Left renal cortex interstitium (tissue), 4 donors: ENCODE data around the gene THYN1. TPM values are rescaled to one million over a fixed set of nuclear protein-coding genes. Genes with fewer than 3 reads are reported as not detected.

Experiments
- DNase-seq, 4 donors: peaks; one replicate each; pipeline ENCODE4 v3.0.0-alpha.2; 2013; ENCODE audit warnings: low read depth in 4 of 4, low spot score in 2 of 4, missing footprints in 1 of 4
- polyA plus RNA-seq, 4 donors: library from polyadenylated mRNA; unstranded; fragments of 120-200 nt; gene quantifications; one replicate each; pipeline ENCODE4 v1.2.1, GENCODE V29; 2013; ENCODE audit not compliant: insufficient read length in 4 of 4

The THYN1 gene
- polyA plus RNA-seq, 4 donors = 68.0 to 81.0 (median 69.5) TPM

DNA sequence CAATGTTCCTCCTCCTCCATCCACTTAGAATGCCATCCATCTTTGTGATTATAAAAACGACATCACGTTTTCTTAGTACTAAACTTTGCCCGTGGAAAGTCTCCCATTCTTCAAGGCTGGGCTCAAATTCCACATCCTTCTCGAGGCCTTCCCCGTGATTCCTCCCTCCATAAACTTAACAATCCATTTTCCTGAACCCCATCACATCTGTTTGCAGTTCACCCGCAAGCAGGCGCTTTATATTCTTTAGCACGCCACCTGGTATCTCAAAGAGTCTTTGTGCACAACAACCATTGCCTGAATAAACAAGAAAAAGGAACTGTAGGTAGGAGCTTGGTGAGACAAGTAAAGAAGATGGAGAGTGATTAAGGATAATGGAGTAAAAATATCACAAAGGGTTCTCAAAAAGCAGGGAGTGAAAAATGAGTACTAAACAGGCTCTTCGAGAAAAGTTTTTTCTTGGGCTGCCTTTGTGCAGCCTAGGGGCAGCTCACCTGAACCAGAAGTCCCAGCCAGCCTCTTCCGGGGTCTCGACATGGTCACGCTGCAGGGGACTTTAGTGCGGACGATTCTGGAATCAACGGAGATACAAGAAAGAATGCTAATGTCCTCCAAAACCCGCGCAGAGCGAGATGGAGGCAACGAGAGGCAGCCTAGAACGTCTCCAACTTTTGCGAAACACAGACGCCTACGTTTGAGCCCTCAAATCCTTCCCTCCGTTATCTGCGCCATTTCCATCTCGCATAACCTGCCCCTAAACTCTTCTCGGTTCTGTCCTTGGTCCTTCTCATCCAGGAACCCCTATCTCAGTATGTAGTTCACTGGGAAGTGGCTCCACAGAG is 585 bp downstream of the THYN1 start:
- DNase-seq = no peak

- DNase-seq = no peak
Observed at GRCh38 chr11:134250675-134251074, 2.5 kb downstream of the THYN1 start.

GRCh38 chr11:134250246-134250645 is 2.9 kb downstream of the THYN1 start:
- DNase-seq = no peak

DNA sequence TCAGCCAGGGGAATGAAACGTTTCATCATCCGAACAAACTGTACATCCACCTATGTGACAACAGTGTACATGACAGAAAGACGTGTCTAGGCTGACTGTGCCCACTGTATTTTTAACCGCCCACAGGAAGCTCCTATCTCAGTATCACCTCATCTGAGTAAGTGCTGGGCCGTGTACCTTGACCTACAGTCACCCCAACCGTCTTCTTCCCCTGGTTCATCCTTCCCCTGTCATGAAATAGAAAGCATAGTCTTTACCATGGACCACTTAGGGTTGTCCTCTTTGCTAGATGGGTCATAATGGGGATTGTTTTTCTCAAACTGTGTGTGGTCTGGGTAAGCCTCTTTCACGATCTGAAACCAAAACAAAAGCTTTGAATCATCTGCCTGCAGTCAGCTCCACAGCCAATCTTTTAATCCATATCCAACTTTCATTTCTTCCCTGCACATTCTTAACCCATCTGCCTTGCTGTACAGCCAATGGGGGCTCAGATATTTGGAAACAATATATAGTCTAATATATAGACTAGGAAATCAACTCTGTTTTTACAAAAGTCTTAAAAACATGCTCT is 4.2 kb downstream of the THYN1 start:
- no peak for DNase-seq

- DNase-seq = no peak
Observed at GRCh38 chr11:134246678-134247077, 6.5 kb downstream of the THYN1 start.

GRCh38 chr11:134246100-134246499 is 7.1 kb downstream of the THYN1 start:
- no peak for DNase-seq

DNA sequence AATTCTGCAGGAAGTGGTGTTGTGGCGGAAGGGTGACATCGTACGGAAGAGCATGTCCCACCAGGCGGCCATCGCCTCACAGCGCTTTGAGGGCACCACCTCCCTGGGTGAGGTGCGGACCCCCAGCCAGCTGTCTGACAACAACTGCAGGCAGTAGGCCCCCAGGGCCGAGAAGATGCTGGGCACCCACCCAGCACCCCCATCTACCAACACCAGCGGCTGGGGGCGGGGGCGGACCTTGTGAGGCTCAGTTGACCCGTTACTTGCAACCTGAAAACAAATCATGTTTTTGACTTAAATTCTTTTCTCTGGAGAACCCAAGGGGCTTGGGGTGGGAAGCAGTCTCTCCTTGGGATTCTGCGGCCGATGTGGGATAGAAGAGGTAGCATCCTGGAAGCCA is 7.7 kb downstream of the THYN1 start:
- DNase-seq = no peak

DNA sequence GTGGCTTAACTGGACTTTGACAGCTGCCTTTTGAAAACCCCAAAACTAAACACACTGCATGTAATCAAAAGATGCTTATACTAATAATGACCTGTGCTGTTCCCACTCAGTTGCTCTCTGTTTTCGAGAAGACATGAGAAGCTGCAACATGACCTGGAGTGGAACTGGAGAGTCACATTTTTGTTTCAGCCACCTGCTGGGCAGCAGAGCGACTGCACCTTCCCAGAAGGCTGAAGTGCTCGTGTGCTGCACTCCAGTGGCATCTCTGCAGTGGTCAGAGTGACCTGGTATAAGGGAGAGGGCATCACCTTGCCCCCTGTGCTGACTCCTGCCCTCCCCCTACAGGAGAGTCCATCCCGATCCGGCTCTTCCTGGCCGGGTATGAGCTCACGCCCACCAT is 8.6 kb downstream of the THYN1 start:
- no peak for DNase-seq

GRCh38 chr11:134243913-134244312 is 9.2 kb downstream of the THYN1 start:
- no peak for DNase-seq

- no peak for DNase-seq
Observed at GRCh38 chr11:134242376-134242775, 10.8 kb downstream of the THYN1 start.

DNA sequence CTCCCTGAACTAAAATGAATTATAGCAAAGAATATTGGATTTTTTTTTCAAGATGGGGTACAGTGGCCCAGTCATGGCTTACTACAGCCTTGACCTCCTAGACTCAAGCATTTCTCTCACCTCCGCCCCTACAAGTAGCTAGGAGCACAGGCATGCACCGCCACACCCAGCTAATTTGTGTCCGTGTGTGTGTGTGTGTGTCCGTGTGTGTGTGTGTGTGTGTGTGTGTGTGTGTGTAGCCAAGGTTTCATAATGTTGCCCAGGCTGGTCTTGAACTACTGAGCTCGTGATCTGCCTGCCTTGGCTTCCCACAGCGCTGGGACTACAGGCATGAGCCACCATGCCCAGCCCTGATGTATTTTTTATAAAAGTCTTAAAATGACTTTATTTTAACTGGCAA is 12.6 kb downstream of the THYN1 start:
- no peak for DNase-seq

DNA sequence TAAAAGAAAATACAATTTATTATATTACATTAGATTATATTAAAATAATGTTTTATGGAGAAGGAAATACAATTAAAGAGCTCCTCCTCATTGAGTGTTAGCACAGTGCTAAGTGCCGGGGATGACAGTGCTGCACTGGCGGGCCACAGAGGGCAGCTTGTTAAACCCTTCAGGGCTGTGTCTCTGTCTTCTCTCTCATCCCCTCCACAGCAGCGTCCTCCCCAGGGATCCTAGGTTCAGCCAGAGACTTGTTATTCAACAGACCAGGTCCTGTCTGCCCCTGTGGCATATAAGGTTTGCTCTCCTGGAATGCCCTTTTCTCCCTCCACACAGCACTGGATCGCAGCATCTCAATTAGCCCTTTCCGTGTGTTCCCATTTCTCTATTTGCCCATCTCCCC is 14.2 kb downstream of the THYN1 start:
- DNase-seq = no peak

DNA sequence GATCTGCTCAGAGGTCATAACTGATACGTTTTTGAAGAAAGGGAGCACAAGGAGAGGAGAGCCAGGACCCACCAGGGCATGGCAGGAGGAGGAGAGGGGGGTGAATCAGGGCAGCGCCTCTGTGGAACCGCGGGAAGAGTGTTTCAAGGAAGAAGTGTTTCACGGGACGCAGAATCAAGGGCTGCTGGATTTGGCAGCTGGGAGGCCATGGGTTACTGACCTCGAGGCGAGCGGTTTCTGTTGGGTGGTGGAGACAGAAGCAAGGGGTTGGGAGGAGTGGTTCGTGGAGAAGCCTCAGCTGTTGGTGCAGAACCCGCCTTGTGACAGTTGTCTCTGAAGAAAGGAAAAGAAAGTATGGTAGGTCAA is 15.6 kb downstream of the THYN1 start:
- no peak for DNase-seq

DNA sequence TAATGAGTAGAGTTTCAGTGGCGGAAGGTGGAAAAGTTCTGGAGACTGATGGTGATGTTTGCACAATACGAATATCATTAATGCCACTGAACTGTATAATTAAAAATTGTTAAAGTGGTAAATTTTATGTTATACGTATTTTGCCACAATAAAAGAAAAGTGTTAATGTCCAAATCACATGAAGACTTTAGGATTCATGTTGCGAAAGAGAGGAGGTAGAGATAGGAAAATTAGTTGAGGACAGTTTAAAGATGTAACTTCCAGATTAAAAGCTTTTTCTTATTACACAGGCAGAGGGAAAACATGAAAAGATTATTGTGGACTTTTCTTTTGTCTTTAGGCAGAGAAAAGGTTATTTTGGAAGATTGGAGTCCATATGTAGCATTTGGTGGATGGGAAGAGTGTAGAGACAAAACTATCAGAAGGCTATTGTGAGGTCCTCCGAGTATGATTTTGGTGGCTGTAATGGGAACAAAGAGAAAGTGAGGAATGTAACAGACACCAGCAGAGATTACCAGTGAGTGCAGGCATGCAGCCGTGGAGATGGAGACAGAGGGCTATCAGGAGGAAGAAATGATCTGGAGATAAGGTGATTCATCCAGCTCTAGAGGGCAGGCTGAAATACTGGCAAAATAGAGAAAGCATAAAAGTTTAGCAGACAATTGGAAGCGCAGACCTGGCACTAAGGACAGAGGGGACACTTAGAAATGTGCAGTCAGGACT is 16.2 kb downstream of the THYN1 start:
- DNase-seq = no peak

GRCh38 chr11:134235399-134235798 is 17.8 kb downstream of the THYN1 start:
- no peak for DNase-seq

DNA sequence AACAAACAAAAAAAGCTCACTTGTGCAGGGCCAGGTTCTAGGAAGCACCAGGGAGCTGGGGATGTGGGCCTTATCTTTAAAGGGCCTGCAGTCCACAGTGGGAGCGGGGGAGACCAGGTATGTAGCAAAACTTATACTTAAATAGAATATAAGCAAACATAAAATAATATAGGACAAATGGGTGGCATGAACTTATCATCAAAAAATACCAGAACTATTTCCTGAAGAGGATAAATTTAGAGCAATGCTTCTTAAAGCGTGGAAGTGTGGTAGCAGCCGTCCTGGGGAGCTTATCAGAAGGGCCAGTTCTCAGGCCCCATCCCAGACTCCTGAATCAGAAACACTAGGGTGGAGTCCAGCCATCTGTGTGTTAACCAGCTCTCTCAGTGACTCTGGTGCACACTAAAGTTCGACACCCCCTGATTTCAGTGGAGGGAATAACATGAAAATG is 19.4 kb downstream of the THYN1 start:
- DNase-seq = no peak

DNA sequence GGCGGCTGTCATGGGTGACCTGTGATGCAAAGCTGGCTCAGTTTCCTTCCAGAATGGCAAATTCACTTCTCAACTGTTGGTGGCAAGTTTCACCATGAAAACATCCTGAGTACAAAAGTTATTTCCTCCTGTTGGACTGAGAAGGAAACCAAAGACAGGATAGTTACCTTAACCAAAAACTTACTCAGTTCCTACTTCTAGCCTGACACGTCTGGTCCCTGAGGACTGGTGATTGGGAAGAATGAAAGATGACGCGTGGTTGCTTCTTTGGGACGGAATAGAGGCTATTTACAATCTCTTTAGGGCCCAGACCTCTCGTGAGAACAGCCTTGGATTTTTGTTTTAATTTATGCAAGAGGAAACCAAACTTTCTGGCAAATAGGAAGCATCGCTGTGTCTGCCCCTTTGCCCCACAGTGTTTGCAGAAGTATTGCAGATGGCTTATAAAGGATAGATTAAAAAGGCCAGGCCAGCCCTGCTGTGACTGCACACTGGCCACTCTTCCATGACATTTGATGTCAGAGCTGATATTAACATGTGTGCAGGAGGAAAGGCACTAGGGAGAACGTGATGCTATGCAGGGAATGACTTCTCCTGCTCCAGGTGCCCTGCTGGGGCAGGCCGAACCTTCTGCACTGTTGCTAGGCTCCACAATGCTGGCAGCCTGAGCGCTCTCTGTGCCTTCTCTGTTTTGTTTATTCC is 21.0 kb downstream of the THYN1 start:
- no peak for DNase-seq

DNA sequence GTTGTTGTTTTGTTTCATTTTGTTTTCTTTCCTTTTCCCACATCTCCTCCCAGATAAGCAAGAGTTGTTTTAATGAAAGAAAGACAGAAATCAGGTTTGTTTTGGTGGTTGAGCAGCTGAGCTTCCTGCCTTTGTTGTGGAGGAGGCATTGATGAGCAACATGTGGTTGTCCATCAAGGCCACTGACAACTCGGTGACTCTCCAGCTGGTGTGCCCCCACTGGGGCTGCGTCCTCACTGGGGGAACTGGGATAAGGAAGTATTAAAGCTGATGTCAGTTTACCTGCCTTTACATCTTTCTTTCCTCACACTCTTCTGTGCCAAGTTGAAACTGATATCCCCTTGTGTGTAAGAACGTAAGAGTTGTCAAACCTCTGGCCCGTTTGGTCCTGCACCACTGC is 22.8 kb downstream of the THYN1 start:
- DNase-seq = no peak

DNA sequence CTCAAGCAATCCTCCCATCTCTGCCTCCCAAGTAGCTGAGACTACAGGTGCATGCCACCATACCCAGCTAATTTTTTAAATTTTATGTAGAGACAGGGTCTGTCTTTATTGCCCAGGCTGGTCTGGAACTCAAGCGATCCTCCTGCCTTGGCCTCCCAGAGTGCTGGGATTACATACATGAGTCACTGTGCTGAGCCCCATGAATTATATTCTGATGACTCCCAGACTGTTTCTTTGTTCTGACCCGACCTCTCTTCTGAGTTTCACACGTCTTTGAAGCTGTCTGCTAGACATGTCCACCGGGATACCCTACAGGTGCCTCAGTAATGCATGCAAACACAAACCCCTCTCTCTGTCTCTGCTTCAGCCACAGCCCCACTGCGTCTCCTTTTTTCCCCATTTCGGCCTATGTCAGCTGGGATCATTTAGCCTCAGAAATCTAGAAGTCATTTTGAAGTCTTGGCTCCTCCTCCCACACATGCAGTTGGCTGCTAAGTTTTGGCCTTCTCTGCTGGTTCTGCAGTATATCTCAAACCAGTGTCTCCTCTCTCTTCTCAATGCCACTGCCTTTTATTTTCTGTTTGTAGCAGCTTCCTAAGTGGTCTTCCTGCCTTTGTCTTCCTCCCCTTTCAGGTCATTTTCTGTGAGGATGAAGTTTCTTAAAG is 23.9 kb downstream of the THYN1 start:
- no peak for DNase-seq

DNA sequence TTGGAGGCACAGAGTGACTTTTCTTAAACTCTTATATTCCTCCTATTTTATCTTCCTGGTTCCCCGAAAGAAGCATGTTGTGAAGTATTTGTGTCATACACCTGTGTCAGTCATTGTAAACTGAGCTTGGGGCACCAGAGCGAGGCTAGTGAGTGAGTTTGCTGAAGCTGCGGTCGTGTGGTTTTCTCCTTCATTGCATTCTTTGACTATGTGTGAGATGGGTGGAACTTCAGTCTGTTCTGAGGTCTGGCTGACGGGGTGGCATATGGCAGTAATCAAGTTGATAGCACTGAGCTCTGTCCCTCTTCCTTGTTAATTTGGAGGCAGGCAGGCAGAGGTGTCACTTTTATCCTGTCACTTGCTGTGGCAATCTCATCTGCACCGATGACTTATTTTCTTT is 24.5 kb downstream of the THYN1 start:
- DNase-seq = no peak
